Islet of Langerhans (tissue), 1 donor: ENCODE measurements around the gene ASB3.
"Not testable (repeated sequence)": the region's sequence is repeated elsewhere in the genome, so short reads cannot be mapped to it uniquely, and the experiment has no call there.

Experiments used
- FAIRE-seq: peaks from one replicate; lab custom pipeline; 2011; peaks lifted over from hg19 to GRCh38; lab: Jason Lieb, UNC

Gene ASB3

GRCh38 chr2:53786352-53786704 is 425 bp downstream of the ASB3 start:
- FAIRE-seq = no peak

- no peak for FAIRE-seq
Observed at GRCh38 chr2:53785366-53785765, 1.4 kb downstream of the ASB3 start.

GRCh38 chr2:53784436-53784835 is 2.3 kb downstream of the ASB3 start:
- FAIRE-seq = no peak

GRCh38 chr2:53782676-53783075 is 4.1 kb downstream of the ASB3 start:
- FAIRE-seq = no peak

- FAIRE-seq = no peak
Observed at GRCh38 chr2:53780056-53780455, 6.7 kb downstream of the ASB3 start.

GRCh38 chr2:53778536-53779162 is 8.1 kb downstream of the ASB3 start:
- FAIRE-seq = no peak

GRCh38 chr2:53777134-53777533 is 9.6 kb downstream of the ASB3 start:
- FAIRE-seq = no peak

GRCh38 chr2:53770264-53770663 is 16.5 kb downstream of the ASB3 start:
- no peak for FAIRE-seq

- FAIRE-seq = no peak
Observed at GRCh38 chr2:53769318-53769945, 17.3 kb downstream of the ASB3 start.

GRCh38 chr2:53768242-53768542 is 18.6 kb downstream of the ASB3 start:
- FAIRE-seq = no peak

- FAIRE-seq = peak; percentile 82
Observed at GRCh38 chr2:53767405-53768241, 19.1 kb downstream of the ASB3 start, which contains the start of gene CHAC2. Gene CHAC2 (plus strand): TSS chr2:53767804. CDS start chr2:53767887, 83 bp downstream.

GRCh38 chr2:53765767-53766166 is 21.0 kb downstream of the ASB3 start:
- FAIRE-seq = no peak

- FAIRE-seq = not testable (repeated sequence)
Observed at GRCh38 chr2:53757206-53757605, 29.5 kb downstream of the ASB3 start.

- FAIRE-seq = no peak
Observed at GRCh38 chr2:53756644-53757043, 30.1 kb downstream of the ASB3 start.

- FAIRE-seq = no peak
Observed at GRCh38 chr2:53755121-53755520, 31.6 kb downstream of the ASB3 start.

- FAIRE-seq = no peak
Observed at GRCh38 chr2:53753041-53753440, 33.7 kb downstream of the ASB3 start.

- FAIRE-seq = no peak
Observed at GRCh38 chr2:53752385-53752784, 34.4 kb downstream of the ASB3 start.

GRCh38 chr2:53751728-53752127 is 35.0 kb downstream of the ASB3 start:
- peak; percentile 17 for FAIRE-seq

GRCh38 chr2:53750041-53750768 is 36.5 kb downstream of the ASB3 start:
- no peak for FAIRE-seq

GRCh38 chr2:53744395-53745065 is 42.2 kb downstream of the ASB3 start:
- FAIRE-seq = no peak

GRCh38 chr2:53740170-53740569 is 46.6 kb downstream of the ASB3 start:
- peak; percentile 99 for FAIRE-seq

- FAIRE-seq = no peak
Observed at GRCh38 chr2:53739032-53739431, 47.7 kb downstream of the ASB3 start.
